ENCODE measurements around the gene GALNT6.
A peak's percentile ranks its signal among the peaks of the same experiment; 100 is the strongest.

Gene GALNT6

GRCh38 chr12:51379571-51379970 lies 11.6 kb downstream of the GALNT6 start:
- Histone ChIP-seq H3K9ac (ENCODE audit: low read depth, low read length) (no peak overlapping the region), H3K9me3 (ENCODE audit: control insufficient read depth, insufficient read depth, low read length) (no peaks in the 10 kb centered on the region), H3K4me3 (ENCODE audit: low read depth, low read length) (no peak overlapping the region), H3K36me3 (ENCODE audit: control insufficient read depth, insufficient read depth, low read length) (peaks cover 65% of the 10 kb centered on the region), H3K4me1 (ENCODE audit: control insufficient read depth, insufficient read depth, low read length) (peaks cover 15% of the 10 kb centered on the region; the same call in 1 of the 2 replicates), H3K27me3 (ENCODE audit: control insufficient read depth, insufficient read depth, low read length) (no peaks in the 10 kb centered on the region), H3K27ac (ENCODE audit: low read depth, low read length) (no peak overlapping the region)

- no peaks in the 10 kb centered on the region for H3K9me3 ChIP-seq (ENCODE audit: control insufficient read depth, insufficient read depth, low read length)
- H3K36me3 ChIP-seq (ENCODE audit: control insufficient read depth, insufficient read depth, low read length) = peaks cover 73% of the 10 kb centered on the region
- no peak overlapping the region for H3K9ac ChIP-seq (ENCODE audit: low read depth, low read length)
- H3K4me1 ChIP-seq (ENCODE audit: control insufficient read depth, insufficient read depth, low read length) = peaks cover 11% of the 10 kb centered on the region; the same call in 1 of the 2 replicates
- H3K27me3 ChIP-seq (ENCODE audit: control insufficient read depth, insufficient read depth, low read length) = no peaks in the 10 kb centered on the region
- no peak overlapping the region for H3K27ac ChIP-seq (ENCODE audit: low read depth, low read length)
- no peak overlapping the region for H3K4me3 ChIP-seq (ENCODE audit: low read depth, low read length)
Measured at GRCh38 chr12:51378749-51379148, 12.5 kb downstream of the GALNT6 start.

GRCh38 chr12:51377099-51377984 lies 13.9 kb downstream of the GALNT6 start:
- Histone ChIP-seq H3K9me3 (ENCODE audit: control insufficient read depth, insufficient read depth, low read length) (no peaks in the 10 kb centered on the region), H3K27me3 (ENCODE audit: control insufficient read depth, insufficient read depth, low read length) (no peaks in the 10 kb centered on the region), H3K36me3 (ENCODE audit: control insufficient read depth, insufficient read depth, low read length) (peaks cover 68% of the 10 kb centered on the region), H3K9ac (ENCODE audit: low read depth, low read length) (no peak overlapping the region), H3K4me1 (ENCODE audit: control insufficient read depth, insufficient read depth, low read length) (peaks cover 8% of the 10 kb centered on the region; the same call in 1 of the 2 replicates), H3K27ac (ENCODE audit: low read depth, low read length) (no peak overlapping the region), H3K4me3 (ENCODE audit: low read depth, low read length) (no peak overlapping the region)

- H3K27ac ChIP-seq (ENCODE audit: low read depth, low read length) = no peak overlapping the region
- H3K9ac ChIP-seq (ENCODE audit: low read depth, low read length) = no peak overlapping the region
- H3K4me1 ChIP-seq (ENCODE audit: control insufficient read depth, insufficient read depth, low read length) = peaks cover 9% of the 10 kb centered on the region
- peaks cover 54% of the 10 kb centered on the region for H3K36me3 ChIP-seq (ENCODE audit: control insufficient read depth, insufficient read depth, low read length)
- H3K9me3 ChIP-seq (ENCODE audit: control insufficient read depth, insufficient read depth, low read length) = no peaks in the 10 kb centered on the region
- no peaks in the 10 kb centered on the region for H3K27me3 ChIP-seq (ENCODE audit: control insufficient read depth, insufficient read depth, low read length)
- no peak overlapping the region for H3K4me3 ChIP-seq (ENCODE audit: low read depth, low read length)
Measured at GRCh38 chr12:51374856-51375255, 16.4 kb downstream of the GALNT6 start.

- Histone ChIP-seq H3K27ac (ENCODE audit: low read depth, low read length) (no peak overlapping the region), H3K9ac (ENCODE audit: low read depth, low read length) (no peak overlapping the region), H3K9me3 (ENCODE audit: control insufficient read depth, insufficient read depth, low read length) (no peaks in the 10 kb centered on the region), H3K27me3 (ENCODE audit: control insufficient read depth, insufficient read depth, low read length) (no peaks in the 10 kb centered on the region), H3K4me3 (ENCODE audit: low read depth, low read length) (no peak overlapping the region), H3K4me1 (ENCODE audit: control insufficient read depth, insufficient read depth, low read length) (peaks cover 9% of the 10 kb centered on the region), H3K36me3 (ENCODE audit: control insufficient read depth, insufficient read depth, low read length) (peaks cover 51% of the 10 kb centered on the region)
Measured at GRCh38 chr12:51374361-51374760, 16.8 kb downstream of the GALNT6 start.

GRCh38 chr12:51373187-51373586 lies 18.0 kb downstream of the GALNT6 start:
- H3K4me3 ChIP-seq (ENCODE audit: low read depth, low read length) = no peak overlapping the region
- H3K4me1 ChIP-seq (ENCODE audit: control insufficient read depth, insufficient read depth, low read length) = peaks cover 9% of the 10 kb centered on the region
- no peaks in the 10 kb centered on the region for H3K27me3 ChIP-seq (ENCODE audit: control insufficient read depth, insufficient read depth, low read length)
- H3K36me3 ChIP-seq (ENCODE audit: control insufficient read depth, insufficient read depth, low read length) = peaks cover 39% of the 10 kb centered on the region
- no peaks in the 10 kb centered on the region for H3K9me3 ChIP-seq (ENCODE audit: control insufficient read depth, insufficient read depth, low read length)
- no peak overlapping the region for H3K27ac ChIP-seq (ENCODE audit: low read depth, low read length)
- no peak overlapping the region for H3K9ac ChIP-seq (ENCODE audit: low read depth, low read length)

GRCh38 chr12:51372021-51372420 lies 19.2 kb downstream of the GALNT6 start:
- H3K9me3 ChIP-seq (ENCODE audit: control insufficient read depth, insufficient read depth, low read length) = no peaks in the 10 kb centered on the region
- peak overlapping the region; percentile 94 for H3K27ac ChIP-seq (ENCODE audit: low read depth, low read length)
- H3K4me3 ChIP-seq (ENCODE audit: low read depth, low read length) = no peak overlapping the region
- H3K36me3 ChIP-seq (ENCODE audit: control insufficient read depth, insufficient read depth, low read length) = peaks cover 33% of the 10 kb centered on the region
- no peaks in the 10 kb centered on the region for H3K27me3 ChIP-seq (ENCODE audit: control insufficient read depth, insufficient read depth, low read length)
- no peak overlapping the region for H3K9ac ChIP-seq (ENCODE audit: low read depth, low read length)
- H3K4me1 ChIP-seq (ENCODE audit: control insufficient read depth, insufficient read depth, low read length) = peaks cover 9% of the 10 kb centered on the region

- H3K9ac ChIP-seq (ENCODE audit: low read depth, low read length) = peak overlapping the region; percentile 59; the same call in 1 of the 2 replicates
- H3K4me1 ChIP-seq (ENCODE audit: control insufficient read depth, insufficient read depth, low read length) = peaks cover 9% of the 10 kb centered on the region
- no peaks in the 10 kb centered on the region for H3K27me3 ChIP-seq (ENCODE audit: control insufficient read depth, insufficient read depth, low read length)
- H3K4me3 ChIP-seq (ENCODE audit: low read depth, low read length) = no peak overlapping the region
- peaks cover 27% of the 10 kb centered on the region for H3K36me3 ChIP-seq (ENCODE audit: control insufficient read depth, insufficient read depth, low read length)
- no peaks in the 10 kb centered on the region for H3K9me3 ChIP-seq (ENCODE audit: control insufficient read depth, insufficient read depth, low read length)
- peak overlapping the region; percentile 94 for H3K27ac ChIP-seq (ENCODE audit: low read depth, low read length)
Measured at GRCh38 chr12:51371295-51371953, 19.8 kb downstream of the GALNT6 start.

GRCh38 chr12:51370667-51371066 lies 20.5 kb downstream of the GALNT6 start:
- Histone ChIP-seq H3K36me3 (ENCODE audit: control insufficient read depth, insufficient read depth, low read length) (peaks cover 24% of the 10 kb centered on the region), H3K27me3 (ENCODE audit: control insufficient read depth, insufficient read depth, low read length) (no peaks in the 10 kb centered on the region), H3K4me1 (ENCODE audit: control insufficient read depth, insufficient read depth, low read length) (peaks cover 9% of the 10 kb centered on the region), H3K9ac (ENCODE audit: low read depth, low read length) (no peak overlapping the region), H3K4me3 (ENCODE audit: low read depth, low read length) (no peak overlapping the region), H3K27ac (ENCODE audit: low read depth, low read length) (no peak overlapping the region), H3K9me3 (ENCODE audit: control insufficient read depth, insufficient read depth, low read length) (no peaks in the 10 kb centered on the region)

GRCh38 chr12:51369581-51369980 lies 21.6 kb downstream of the GALNT6 start:
- Histone ChIP-seq H3K9me3 (ENCODE audit: control insufficient read depth, insufficient read depth, low read length) (no peaks in the 10 kb centered on the region), H3K4me1 (ENCODE audit: control insufficient read depth, insufficient read depth, low read length) (peaks cover 9% of the 10 kb centered on the region), H3K27me3 (ENCODE audit: control insufficient read depth, insufficient read depth, low read length) (no peaks in the 10 kb centered on the region), H3K9ac (ENCODE audit: low read depth, low read length) (no peak overlapping the region), H3K27ac (ENCODE audit: low read depth, low read length) (no peak overlapping the region), H3K36me3 (ENCODE audit: control insufficient read depth, insufficient read depth, low read length) (peaks cover 16% of the 10 kb centered on the region), H3K4me3 (ENCODE audit: low read depth, low read length) (no peak overlapping the region)
